Activated CD4-positive, alpha-beta T cell treated with anti-CD3 and anti-CD28 coated beads for 48 hours (primary cell): Measurements from ENCODE around the gene MRPS18B.

ENCODE experiments used
- DNase-seq: peaks from one replicate; pipeline ENCODE4 v3.0.0-alpha.2; 2020

The MRPS18B gene

DNA sequence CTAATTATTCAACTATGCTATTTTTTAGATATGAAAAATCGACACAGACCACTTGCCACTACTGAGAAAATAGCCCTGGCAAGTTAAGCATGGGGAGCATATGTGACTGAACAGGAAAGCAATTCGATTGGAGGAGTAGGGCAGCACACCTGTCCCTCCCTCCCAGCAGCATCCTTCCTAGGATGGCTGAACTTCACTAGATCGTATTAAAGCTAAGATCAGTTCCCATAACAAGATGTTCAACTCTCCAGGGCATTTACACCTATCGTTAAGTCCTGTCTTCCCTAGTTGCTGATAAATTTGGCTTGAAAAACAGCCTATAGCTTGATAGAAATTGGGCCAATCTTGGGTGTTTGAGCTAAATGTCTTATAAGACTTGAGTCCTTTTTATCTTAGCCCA is 7.6 kb upstream of the MRPS18B start:
- DNase-seq: no peak

DNA sequence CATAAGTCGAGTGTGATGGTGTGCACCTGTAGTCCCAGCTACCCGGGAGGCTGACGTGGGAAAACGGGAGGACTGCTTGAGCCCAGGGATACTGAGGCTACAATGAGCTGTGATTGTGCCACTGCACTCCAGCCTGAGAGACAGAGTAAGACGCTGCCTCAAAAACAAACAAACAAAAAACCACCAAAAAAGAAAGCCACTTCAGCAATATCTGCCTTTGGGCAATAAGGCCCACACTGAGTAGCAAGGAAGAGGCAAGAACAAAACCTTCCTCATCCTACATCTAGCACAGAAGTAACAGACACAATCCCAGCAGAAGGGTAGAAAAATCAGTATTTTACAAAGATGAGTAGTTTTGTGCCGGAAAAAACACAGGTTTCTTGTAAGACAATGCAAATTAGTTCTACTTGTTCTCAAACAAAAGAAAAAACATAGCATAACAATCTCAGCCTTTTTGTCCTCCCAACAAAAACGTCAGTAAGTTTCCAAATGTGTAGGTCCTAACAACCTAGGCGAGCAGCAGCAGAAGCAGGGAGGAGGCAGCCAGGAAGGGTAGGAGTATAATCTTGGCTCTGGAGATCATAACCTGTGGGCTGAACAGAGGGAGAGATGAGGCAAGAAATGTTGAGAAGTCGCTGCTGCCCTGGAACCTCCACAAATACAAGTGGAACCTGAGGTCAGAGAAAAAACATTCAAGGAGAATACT is 6.3 kb upstream of the MRPS18B start:
- DNase-seq: no peak

DNA sequence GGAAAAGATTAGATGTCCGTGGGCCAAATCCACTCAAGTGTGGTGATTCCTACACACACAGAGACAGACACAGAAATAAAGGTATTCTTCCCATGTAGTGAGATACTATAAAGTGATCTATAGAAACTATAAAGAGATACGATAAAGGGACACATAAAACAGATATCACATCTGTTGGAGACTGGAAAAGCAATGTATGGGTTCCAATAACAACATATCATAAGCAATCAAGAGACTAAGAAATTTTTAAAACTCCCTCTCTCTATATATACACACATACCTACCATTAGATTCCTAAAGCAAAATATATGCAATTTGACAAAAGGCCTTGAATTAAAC is 5.8 kb upstream of the MRPS18B start:
- no peak for DNase-seq

DNA sequence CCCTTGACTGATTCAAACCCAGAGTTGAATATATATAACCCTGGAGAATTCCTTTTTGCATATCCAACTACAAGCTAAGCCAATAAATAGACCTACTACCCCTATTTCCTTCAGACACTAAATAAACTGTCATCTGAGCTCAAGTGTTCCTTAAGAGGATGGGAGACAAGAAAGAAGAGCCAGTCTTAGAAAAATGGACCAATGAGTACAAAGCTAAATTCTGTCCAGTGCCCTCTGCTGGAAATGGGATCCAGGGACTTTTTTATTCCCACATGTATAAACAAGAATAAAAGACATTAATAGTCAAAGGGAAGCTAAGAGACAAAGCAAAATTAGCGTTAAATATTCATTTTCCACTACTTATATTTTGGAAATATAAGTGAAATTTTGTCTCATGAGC is 5.4 kb upstream of the MRPS18B start:
- DNase-seq: no peak

DNA sequence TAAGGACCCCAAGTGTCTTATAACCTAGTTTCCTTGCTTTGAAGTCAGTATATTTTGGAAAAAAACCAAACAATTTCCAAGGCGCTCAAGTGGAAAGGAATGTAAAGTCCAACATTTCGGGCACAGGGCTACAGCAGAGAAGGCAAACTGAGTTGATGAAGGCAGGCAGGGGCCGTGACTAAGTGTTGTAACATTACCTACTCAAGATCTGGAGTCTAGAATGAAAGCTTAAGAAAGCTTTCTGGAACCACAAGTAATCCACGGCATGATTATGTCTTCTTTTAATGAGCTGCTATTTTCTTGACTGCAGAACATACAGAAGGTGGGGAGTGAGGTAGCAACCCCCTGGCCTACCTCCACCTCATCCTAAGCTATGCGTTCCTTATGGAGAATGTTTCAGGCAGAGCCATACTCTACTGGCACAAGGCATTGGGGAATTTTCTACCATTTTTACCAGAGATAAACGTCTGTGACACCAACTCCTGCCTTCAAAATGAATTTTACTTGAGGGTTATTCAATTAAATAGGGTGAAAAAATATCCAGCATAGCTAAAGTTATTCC is 4.9 kb upstream of the MRPS18B start:
- DNase-seq: no peak

DNA sequence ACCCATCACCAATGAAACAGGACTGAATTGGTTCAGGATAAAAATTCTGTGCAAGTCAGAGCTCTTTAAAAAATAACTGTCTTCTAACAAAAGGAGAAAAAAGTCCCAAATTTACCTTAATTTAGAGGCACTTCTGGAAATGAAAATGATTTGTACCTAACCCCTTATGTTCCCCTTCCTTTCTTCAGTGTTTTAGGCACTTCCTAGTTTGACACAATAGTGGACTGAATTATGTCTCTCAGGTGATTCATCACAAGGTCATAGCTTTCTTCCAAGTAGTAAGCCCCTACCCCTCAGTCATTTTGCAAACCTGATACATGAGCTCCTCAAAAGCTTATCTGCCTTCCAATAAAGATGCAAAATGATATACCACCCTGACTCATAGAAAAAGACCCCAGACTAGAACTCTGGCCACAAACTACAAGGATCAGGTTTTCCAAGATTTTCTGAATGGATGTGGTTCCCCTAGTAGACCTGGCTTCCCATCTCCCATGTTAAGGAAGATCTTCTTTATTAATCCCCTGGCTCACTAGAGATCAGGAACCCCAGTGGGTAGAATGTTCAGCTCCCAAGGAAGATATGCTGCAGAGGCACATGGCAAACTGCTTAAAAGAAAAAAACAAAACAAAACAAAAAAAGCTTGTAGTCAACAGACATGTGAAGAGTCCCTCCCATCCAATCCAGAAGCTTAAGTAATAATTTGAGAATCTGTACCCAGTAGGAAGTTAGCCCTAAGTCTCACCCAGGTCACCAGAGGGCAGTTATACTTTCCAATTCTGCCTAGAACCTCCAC is 4.2 kb upstream of the MRPS18B start:
- DNase-seq: no peak

DNA sequence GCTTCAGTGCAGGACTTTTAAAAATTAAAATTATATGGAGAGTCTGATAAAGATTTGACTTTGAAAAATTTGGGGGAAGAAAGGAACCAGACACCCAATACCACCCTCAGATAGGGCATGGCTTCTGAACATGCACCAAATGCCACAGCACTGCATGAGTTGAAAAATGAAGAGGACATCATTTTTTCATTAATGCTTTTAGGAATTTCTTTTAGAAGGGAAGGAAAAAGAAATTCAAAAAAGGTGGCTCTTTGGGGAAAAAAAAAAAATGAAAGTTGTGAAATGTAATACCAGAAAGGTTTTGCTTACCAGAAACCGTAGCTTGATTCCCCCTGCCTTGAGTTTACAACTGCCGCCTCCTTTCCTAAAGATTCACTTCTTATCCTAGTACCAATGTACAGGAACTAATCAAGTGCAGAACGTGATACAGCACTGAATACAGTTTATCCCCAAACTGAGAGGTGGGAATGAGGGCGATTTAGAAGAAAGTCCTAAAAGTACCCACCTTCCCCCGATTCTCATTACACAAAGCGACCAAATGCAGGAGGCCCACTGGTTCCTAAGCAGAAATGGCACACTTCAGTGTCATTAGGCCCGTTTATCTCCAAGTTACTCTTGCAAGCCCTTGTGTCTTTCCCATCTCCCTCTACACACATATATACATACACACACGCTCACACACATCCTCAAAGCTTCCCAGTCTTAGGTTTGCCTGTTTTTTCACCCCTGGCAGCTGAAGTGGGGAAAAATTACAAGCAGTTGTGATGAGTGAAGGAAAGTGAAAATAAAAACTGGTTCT is 3.4 kb upstream of the MRPS18B start:
- no peak for DNase-seq

DNA sequence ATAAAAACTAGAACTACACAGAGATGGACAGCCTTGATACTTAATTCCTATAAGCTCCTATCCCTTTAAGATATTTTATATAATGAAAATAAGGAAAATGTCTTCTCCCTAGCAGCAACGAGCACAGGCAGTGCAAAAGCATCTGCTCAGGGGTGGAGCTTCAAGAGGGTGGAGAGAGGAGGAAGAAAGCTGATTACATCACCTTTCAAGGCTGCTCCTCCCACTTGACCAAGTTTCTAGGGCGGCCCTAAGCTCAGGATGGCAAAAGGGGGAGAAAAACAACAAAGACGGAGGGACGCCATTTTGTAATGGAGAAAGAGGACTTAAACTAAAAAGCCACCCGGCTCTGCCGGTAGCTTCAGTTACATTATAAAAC is 2.8 kb upstream of the MRPS18B start:
- peak; percentile 88 for DNase-seq

DNA sequence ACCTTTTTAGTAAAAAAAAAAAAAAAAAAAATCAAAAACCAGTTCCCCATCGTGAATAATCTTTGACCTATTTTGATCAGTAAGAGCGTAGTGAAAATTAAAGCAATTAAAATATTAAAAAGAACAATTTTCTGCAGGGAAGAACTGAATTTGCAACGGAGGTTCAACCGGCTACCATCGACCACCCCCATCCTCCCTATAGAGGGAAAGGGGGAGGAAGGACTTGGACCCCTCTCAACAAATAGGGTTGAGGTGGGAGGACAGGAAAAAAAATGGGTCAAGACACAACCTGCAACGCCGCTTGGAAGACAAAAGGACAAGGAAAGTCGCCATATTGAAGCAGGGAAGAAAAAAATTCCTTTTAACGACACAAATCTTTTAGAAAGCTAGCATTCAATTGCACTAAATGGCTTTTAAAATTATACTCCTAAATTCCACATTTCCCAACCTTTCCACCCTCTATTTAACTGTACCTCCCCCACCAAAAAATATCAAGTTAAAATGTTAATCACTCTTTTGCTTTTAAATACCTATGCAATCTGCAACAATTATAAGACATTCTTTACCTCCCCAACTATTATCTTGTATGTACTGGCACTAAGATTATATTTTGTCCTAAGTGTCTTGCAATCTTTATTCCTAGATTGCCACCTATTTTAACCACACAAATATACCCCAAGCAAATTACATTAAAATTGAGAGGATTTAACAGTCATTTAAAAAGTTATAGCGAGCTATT is 2.3 kb upstream of the MRPS18B start:
- DNase-seq: peak; percentile 52

DNA sequence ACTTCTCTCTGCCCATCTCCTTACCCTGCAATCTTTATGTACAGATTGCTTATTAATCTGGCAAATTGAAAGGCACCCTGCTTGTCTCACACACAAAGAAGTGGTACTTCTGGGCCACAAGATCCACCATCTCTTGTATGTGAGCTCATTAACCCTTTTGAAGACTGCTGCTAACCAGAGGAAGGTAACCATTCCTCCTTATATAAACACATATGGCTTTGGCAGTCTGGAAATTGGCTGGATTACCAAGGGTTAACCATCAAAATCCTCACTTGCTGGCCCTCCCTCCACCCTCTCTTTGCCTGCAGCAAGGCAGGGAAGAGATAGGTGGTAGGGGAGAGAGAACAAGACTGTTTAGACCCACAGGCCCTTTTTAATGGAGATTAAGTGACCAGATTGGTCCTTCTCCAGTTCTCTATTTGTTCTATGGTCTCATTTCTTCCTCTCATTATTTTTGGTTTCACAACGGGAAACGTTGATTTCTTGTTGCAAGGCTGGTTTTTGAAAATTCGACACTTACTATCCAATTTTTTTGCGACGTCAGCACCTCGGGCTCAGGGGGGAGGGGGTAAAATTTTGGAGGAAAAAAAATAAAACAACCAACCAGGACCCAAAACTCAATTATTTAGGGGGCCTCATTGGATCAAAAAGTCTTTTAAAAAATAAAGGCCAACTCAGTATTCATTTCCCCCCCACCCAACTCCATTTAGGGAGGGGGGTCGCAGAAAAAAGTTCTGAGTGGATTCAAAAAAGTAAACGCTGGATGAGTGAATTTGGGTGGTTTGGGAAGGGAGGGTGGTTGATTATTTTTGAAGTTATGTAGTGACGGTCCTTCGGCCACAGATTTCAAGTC is 1.5 kb upstream of the MRPS18B start:
- peak; percentile 35 for DNase-seq

DNA sequence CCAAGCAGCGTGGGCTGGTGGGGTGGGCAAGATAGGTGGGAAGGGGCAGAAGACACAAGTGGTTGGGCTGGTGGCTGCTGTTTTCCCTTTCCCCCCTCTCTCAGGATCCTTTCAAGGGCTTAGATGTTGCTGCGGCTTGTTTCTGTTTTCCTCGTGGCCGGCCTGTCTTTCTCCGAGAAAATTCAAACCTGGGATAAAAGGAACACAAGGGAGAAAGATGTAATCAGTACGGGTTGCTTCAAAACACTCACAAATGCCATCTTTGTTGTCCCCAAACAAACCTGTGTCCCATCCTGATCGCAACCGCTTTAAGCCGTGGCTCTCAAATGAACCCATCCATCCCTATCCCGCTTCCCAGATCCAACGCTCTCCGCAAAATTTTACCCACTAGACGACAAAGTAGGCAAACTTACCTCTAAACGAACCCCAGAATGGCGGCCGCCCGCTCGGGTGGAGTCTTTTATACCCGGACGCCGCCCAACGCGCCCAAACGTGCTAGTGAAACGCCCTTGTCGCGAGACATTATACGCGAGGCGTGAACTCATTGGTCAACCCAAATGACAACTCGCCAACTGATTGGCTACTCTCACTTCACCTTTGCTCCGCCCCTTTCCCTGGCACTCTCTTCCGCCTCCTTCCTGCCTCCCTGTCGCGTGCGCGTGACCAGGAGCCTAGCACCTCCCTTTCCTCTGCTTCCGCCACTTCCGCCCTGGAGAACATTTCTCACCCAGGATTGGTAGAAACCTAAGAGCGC is 652 bp upstream of the MRPS18B start, which contains the start of gene PPP1R10:
Gene PPP1R10 (minus strand): TSS at position 433 of the 754 bp plus-strand sequence. CDS start 7,299 bp downstream, outside the sequence.
- DNase-seq: peak; percentile 98

DNA sequence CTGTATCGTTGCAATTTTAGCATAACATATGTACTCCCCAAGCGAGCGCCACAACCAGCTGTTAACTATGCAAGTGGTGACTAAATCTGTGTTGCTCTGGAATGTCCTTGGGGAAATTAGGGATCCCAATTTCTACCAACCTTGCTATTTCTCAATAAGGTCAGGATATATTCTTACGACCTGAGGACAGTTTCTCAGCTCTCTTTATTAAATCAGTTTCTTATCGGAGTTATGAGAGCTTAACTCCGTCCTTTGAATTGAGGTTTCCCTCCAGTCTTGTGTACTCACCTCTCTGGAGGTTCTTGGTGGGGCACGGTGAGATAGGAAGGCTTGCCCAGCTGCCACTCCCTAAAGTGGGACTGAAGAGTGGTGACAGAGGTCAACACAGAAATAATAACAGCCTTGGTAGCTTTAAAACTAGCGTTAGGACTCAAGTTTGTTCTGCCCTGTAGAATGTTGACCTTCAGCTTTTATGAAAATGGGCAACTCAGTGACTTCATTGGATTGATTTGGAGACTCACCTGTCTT is 694 bp downstream of the MRPS18B start:
- DNase-seq: no peak

DNA sequence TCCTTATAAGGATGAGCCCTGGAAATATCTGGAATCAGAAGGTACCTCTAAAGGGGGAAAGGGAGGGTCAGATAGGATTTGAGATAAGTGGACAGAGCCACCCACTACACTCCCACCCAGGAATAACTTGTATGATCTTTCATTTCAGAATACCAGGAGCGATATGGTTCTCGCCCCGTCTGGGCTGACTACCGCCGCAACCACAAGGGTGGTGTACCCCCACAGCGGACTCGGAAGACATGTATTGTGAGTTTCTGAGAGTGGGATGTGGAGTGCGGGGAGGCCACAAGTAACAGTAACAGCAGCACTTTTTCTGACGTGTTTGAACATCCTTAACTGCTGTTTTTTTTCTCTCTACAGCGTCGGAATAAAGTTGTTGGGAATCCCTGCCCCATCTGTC is 1.9 kb downstream of the MRPS18B start:
- DNase-seq: no peak

DNA sequence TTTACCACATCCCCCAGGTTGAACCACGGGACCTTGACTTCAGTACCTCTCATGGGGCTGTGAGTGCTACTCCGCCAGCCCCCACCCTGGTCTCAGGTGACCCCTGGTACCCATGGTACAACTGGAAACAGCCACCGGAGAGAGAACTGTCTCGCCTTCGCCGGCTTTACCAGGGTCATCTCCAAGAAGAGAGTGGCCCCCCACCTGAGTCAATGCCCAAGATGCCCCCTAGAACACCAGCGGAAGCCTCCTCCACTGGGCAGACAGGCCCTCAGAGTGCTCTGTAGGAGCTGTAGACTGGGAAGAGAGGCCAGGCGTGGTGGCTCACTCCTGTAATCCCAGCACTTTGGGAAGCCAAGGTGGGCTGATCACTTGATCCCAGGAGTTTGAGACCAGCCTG is 7.9 kb downstream of the MRPS18B start:
- DNase-seq: no peak

DNA sequence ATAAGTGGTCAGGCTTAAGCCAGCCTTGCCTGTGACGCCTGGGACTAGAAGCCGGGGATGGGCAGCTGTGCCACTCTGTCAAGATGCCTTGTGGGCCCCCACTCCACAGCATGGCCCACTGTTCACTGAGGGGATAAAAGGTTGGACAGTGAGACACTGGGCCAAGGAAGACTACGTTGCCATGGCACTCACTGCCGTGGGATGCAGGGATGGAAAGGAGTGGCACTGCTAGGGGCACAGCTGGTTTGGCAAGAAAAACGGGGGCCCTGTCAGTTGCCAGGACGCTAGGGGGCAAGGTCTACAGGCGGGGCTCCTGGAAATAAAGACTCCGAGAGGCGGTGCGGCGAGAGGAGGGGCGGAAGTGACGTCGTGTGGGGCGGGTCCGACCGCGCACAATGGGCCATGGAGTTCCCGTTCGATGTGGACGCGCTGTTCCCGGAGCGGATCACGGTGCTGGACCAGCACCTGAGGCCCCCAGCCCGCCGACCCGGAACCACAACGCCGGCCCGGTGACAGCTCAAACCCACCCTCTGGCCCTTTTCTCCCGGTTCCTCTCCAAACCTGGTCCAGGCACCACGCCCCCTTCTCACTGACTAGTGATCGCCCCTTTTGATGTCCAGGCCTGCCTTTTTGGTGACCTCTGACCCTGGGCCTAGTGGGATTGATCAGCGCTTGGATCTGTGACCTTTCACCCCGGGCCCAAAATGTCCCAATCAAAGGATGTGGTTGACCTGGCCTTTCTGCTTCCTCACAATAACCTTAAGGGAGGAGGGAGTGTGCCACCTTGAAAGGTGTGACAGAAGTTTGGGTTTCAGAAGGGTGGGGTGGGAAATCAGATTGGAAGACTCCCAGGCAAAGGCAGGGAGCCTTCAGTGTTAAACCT is 9.1 kb downstream of the MRPS18B start, which contains the start of gene ATAT1:
Gene ATAT1 (plus strand): TSS at position 391 of the 883 bp plus-strand sequence.
- DNase-seq: peak; percentile 88

DNA sequence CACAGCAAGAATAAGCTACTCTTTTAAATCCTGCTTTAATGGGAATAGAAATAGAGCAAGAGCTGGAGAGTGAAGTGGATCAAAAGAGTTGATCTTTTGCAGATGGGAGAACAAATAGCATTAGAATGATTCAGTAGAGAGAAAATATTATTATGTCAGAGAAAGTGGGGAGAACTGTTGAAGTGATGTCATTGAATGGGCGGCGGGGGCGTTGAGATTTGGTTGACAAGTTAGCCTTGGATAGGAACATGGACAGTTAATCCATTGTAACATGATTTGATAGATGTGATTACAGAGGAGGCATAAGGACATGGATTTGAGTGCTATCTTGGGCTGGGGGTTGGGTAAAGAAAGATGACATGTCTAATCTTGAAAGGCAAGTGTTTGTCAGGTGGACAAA is 18.2 kb downstream of the MRPS18B start:
- DNase-seq: no peak

DNA sequence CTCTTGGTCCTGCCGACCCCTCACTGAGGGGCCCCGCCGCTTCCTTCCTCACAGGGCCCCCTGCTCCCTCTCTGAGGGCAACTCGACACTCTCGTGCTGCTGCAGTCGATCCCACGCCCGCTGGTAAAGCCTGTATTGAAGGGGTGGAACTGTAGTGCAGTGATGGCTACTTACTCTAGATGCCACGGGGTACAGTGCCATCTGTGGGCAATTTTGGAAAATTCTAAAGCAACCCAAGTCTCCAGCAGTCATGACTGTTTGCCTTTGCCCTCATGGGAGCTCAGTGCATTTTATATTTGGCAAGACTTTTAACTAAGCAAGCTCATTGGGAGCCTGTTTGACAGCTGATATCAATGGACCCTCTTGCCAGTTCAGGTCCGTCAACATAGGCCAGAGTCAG is 22.8 kb downstream of the MRPS18B start:
- DNase-seq: no peak

DNA sequence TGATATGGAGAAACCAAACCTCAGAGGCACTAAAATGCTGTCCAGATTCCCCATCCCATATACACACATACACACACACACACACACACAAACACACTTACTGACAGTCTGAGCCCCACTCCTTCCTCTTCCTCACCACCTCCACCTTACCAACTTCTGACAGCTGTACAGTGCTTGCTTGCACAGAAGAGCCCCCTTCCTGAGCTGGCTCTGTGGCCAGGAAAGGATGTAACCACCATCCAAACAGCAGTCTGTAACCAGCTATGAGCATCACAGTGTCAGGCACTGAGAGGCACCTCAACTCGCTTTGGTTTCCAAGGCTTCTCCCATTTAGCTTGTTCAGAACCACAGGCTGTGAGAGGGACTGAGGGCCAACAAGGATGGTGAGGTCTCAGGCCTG is 23.4 kb downstream of the MRPS18B start:
- DNase-seq: no peak

DNA sequence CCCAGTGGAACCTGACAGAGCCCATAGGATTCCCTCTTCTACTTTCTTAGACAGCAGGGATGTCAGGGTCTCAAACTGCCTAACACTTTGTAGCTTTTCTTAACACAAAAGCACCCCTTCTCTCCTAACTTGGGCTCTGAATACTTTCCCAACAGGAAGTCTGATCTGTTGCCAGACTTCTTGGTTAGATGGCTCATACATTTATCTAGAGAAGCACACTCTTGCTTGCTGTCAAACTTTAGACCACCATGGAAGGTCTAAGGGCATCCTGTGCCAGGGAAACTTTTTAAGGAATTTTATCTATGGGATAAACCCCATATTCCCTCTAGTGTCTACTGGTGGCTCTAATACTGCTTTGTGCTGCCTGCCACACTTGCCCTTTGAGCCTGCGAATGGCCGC is 26.0 kb downstream of the MRPS18B start:
- no peak for DNase-seq

DNA sequence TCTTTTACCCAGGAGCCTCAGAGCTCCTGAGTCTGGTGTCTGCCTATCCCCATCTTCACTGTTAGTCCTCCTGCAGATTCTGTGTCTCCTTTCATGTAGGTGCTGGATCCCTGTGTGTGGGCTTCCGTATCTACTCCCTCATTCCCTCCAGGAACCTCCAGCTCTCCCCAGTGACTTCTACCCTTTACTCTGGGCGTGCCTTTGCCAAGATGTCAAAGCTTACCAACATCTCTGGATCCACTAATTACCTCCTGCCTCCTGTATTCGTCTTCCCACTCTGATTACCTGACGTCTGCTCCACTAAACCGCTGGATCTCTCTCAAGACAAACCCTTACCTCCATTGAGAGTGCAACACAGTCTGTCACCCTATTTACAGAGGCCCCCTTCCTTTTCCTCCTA is 27.1 kb downstream of the MRPS18B start:
- no peak for DNase-seq
